Coronary artery (tissue), 2 donors: ENCODE results near the gene SET.
"Not testable (repeated sequence)": the region's sequence is repeated elsewhere in the genome, so short reads cannot be mapped to it uniquely, and the experiment has no call there.

Source experiments
- DNase-seq: peaks from one replicate; pipeline ENCODE4 v3.0.0-alpha.2; 2017; ENCODE audit warnings: low spot score
- H3K27ac ChIP-seq, 2 donors: fragments of 200-600 bp; sonication (generic); one replicate each; pipeline ENCODE4 v1.5.1; 2016 to 2019
- H3K4me3 ChIP-seq: fragments of 200-600 bp; sonication (generic); 2 replicates; pipeline ENCODE4 v1.5.1; 2016; ENCODE audit warnings: mild to moderate bottlenecking, moderate library complexity
- CTCF ChIP-seq: fragments of 200-600 bp; sonication (generic); IDR thresholded peaks from one replicate; pipeline ENCODE4 v1.5.1; 2019; ENCODE audit warnings: antibody characterized with exemption

SET gene

GRCh38 chr9:128688501-128689292, at the start of gene SET:
Gene SET, plus strand, starts transcription at chr9:128689222. Its CDS starts 361 bp downstream, at chr9:128689583.
- Histone ChIP-seq H3K27ac (peak within 1 kb of the TSS; percentile 77 to 97), H3K4me3 (peak within 1 kb of the TSS; percentile 93)
- no peak for TF ChIP-seq CTCF
- peak; percentile 91 for DNase-seq

GRCh38 chr9:128640603-128641002, 48.4 kb upstream of the SET start:
- H3K4me3 ChIP-seq, result no peak overlapping the region
- TF ChIP-seq CTCF, result no peak
- no peak for DNase-seq
- no peak overlapping the region for H3K27ac ChIP-seq

- TF ChIP-seq CTCF, result no peak
- no peak overlapping the region for H3K27ac ChIP-seq
Observed at GRCh38 chr9:128642675-128643245, 46.3 kb upstream of the SET start.

GRCh38 chr9:128643519-128644300, 45.3 kb upstream of the SET start:
- H3K27ac ChIP-seq, result no peak overlapping the region
- no peak for TF ChIP-seq CTCF

More at GRCh38 chr9:128642675-128643245, 46.3 kb upstream of the SET start:
- DNase-seq, result no peak
- H3K4me3 ChIP-seq, result no peak overlapping the region

GRCh38 chr9:128648206-128648605, 40.8 kb upstream of the SET start:
- not testable (repeated sequence) for DNase-seq

More at GRCh38 chr9:128643519-128644300, 45.3 kb upstream of the SET start:
- no peak for DNase-seq
- H3K4me3 ChIP-seq, result no peak overlapping the region

GRCh38 chr9:128651798-128652197, 37.2 kb upstream of the SET start:
- DNase-seq, result no peak
- H3K27ac ChIP-seq, result no peak overlapping the region
- H3K4me3 ChIP-seq, result no peak overlapping the region
- TF ChIP-seq CTCF, result no peak

More at GRCh38 chr9:128648206-128648605, 40.8 kb upstream of the SET start:
- H3K27ac ChIP-seq, H3K4me3 ChIP-seq: not testable (repeated sequence)

GRCh38 chr9:128653908-128654307, 35.1 kb upstream of the SET start:
- Histone ChIP-seq H3K4me3 (no peak overlapping the region), H3K27ac (no peak overlapping the region)
- DNase-seq, result no peak
- TF ChIP-seq CTCF, result no peak
